HFFc6 (cell line): ENCODE data around the gene SARS1. TPM values are rescaled to one million over a fixed set of nuclear protein-coding genes. Genes with fewer than 3 reads are reported as not detected.

Experiments
- DNase-seq: peaks from one replicate; pipeline ENCODE4 v3.0.0-alpha.2; 2018
- H3K27ac Mint-ChIP-seq: 2 replicates; pipeline ENCODE4 v1.8.0; 2020; ENCODE audit warnings: mild to moderate bottlenecking, mixed read lengths
- H3K27me3 Mint-ChIP-seq: 2 replicates; pipeline ENCODE4 v1.8.0; 2021; ENCODE audit warnings: mild to moderate bottlenecking, moderate library complexity, mixed read lengths; ENCODE audit not compliant: insufficient read depth
- H3K36me3 Mint-ChIP-seq: 2 replicates; pipeline ENCODE4 v1.8.0; 2021; ENCODE audit warnings: low read depth, mixed read lengths
- H3K4me1 Mint-ChIP-seq: 2 replicates; pipeline ENCODE4 v1.8.0; 2020; ENCODE audit warnings: low read depth, mixed read lengths
- H3K4me3 Mint-ChIP-seq: 2 replicates; pipeline ENCODE4 v1.8.0; 2020; ENCODE audit warnings: mild to moderate bottlenecking, moderate library complexity, mixed read lengths
- H3K9me3 Mint-ChIP-seq: 2 replicates; pipeline ENCODE4 v1.8.0; 2020; ENCODE audit warnings: mild to moderate bottlenecking, mixed read lengths
- total RNA-seq, 6 experiments: library from RNA; stranded (reverse); fragmentation: NEBNext Ultra II Directional; extraction: Animal tissue kit (Norgen Biotek cat#: 25700); gene quantifications; 2 replicates in 1 of 6; 3 replicates in 5 of 6; pipeline ENCODE4 v1.2.3, GENCODE V29; 2021
- TF ChIP-seq, protein P1 (sequence below): fragments of 200-600 bp; sonication (generic); IDR thresholded peaks from 2 replicates; pipeline ENCODE4 v1.5.0; 2021; ENCODE audit warnings: antibody characterized with exemption, mild to moderate bottlenecking

Gene SARS1
- total RNA-seq, 6 experiments from 2014 or later: 165 to 194 (median 176) TPM

DNA sequence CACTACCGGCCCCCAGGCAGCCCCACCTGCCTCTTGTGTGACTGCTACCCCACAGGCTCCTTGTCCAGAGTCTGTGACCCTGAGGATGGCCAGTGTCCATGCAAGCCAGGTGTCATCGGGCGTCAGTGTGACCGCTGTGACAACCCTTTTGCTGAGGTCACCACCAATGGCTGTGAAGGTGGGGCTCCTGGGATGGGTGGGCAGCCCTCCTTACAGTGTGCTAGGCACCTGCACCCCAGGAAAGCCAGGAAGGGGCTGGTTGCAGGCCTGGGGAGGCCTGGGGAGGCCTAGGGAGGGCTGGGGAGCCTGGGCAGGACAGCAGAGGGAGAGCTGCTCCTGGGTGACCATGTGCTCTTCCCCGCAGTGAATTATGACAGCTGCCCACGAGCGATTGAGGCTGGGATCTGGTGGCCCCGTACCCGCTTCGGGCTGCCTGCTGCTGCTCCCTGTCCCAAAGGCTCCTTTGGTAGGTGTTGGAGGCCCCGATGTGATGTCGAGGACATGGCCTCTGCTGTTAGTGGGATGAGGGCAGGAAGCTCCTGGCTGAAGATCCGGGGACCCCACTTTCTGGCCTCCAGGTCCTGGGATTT, 52.1 kb downstream of the SARS1 start:
- Mint-ChIP-seq H3K4me1 (peaks cover 16% of the 10 kb centered on the region), H3K36me3 (no peaks in the 10 kb centered on the region), H3K27ac (no peak overlapping the region), H3K27me3 (peaks cover 2% of the 10 kb centered on the region; the same call in 1 of the 2 replicates), H3K4me3 (no peak overlapping the region), H3K9me3 (no peaks in the 10 kb centered on the region)
- TF ChIP-seq, protein P1, sequence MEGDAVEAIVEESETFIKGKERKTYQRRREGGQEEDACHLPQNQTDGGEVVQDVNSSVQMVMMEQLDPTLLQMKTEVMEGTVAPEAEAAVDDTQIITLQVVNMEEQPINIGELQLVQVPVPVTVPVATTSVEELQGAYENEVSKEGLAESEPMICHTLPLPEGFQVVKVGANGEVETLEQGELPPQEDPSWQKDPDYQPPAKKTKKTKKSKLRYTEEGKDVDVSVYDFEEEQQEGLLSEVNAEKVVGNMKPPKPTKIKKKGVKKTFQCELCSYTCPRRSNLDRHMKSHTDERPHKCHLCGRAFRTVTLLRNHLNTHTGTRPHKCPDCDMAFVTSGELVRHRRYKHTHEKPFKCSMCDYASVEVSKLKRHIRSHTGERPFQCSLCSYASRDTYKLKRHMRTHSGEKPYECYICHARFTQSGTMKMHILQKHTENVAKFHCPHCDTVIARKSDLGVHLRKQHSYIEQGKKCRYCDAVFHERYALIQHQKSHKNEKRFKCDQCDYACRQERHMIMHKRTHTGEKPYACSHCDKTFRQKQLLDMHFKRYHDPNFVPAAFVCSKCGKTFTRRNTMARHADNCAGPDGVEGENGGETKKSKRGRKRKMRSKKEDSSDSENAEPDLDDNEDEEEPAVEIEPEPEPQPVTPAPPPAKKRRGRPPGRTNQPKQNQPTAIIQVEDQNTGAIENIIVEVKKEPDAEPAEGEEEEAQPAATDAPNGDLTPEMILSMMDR: no peak
- no peak for DNase-seq

DNA sequence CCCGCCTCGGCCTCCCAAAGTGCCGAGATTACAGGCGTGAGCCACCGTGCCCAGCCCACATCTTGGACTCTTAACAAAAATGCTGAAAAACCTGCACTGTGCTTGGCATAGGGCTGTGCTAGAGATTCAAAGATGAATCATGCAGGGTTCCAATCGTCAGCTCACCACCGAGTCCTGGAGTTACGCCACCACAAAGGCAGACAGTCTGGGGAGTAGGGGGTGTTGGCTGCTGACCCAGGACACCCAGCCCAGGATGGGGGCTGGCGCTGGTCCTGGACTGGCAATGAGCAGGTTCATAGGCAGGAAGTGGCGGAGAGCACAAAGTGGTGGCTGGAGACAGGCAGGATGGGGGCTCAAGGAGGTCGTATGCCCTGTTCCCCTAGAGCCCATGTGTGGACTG, 53.2 kb downstream of the SARS1 start:
- H3K4me1 Mint-ChIP-seq: peaks cover 16% of the 10 kb centered on the region
- H3K9me3 Mint-ChIP-seq: no peaks in the 10 kb centered on the region
- DNase-seq: no peak
- no peak overlapping the region for H3K27ac Mint-ChIP-seq
- H3K27me3 Mint-ChIP-seq: peaks cover 2% of the 10 kb centered on the region; the same call in 1 of the 2 replicates
- TF ChIP-seq, protein P1: no peak
- H3K4me3 Mint-ChIP-seq: no peak overlapping the region
- no peaks in the 10 kb centered on the region for H3K36me3 Mint-ChIP-seq

DNA sequence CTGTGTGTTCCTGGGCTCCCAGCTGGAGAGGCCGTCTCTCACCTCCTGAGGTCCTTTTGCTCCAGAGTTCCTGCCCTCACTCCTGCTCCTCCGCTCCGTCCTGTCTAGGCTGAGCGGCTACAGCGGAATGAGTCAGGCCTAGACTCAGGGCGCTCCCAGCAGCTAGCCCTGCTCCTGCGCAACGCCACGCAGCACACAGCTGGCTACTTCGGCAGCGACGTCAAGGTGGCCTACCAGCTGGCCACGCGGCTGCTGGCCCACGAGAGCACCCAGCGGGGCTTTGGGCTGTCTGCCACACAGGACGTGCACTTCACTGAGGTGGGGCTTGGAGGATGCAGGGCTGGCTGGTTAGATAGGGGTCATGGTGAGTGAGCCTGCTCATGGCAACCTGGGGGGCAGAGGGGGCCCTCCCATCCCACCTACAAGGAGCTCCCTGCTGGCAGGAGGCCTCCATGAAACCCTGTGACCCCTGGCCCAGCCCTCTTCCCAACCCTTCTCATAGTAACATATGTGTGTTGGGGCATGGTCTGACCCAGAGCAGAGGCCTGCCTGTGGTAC, 54.1 kb downstream of the SARS1 start:
- TF ChIP-seq, protein P1: no peak
- Mint-ChIP-seq H3K36me3 (no peaks in the 10 kb centered on the region), H3K4me1 (peaks cover 16% of the 10 kb centered on the region), H3K9me3 (no peaks in the 10 kb centered on the region), H3K27ac (no peak overlapping the region), H3K4me3 (no peak overlapping the region), H3K27me3 (peaks cover 2% of the 10 kb centered on the region; the same call in 1 of the 2 replicates)
- DNase-seq: no peak

DNA sequence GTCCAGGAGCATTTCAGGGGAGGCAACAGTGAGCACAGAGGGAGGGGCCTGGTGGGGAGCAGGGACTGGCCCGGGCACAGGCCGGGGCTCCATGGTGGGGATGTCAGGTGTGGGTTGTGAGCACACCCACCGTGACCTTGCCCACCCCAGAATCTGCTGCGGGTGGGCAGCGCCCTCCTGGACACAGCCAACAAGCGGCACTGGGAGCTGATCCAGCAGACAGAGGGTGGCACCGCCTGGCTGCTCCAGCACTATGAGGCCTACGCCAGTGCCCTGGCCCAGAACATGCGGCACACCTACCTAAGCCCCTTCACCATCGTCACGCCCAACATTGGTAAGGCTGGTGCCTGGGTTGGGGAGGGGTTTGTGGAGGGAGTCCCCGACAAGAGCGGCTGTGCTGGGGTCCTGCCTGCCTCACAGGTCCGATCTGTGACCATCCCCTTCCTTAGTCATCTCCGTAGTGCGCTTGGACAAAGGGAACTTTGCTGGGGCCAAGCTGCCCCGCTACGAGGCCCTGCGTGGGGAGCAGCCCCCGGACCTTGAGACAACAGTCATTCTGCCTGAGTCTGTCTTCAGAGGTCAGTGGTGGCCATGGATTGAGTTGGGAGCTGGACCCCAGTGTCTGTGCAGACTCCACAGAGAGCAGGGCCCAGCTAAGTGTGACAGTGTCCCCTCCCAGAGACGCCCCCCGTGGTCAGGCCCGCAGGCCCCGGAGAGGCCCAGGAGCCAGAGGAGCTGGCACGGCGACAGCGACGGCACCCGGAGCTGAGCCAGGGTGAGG, 54.9 kb downstream of the SARS1 start:
- TF ChIP-seq, protein P1: no peak
- Mint-ChIP-seq H3K4me3 (no peak overlapping the region), H3K36me3 (no peaks in the 10 kb centered on the region), H3K9me3 (no peaks in the 10 kb centered on the region), H3K4me1 (peaks cover 14% of the 10 kb centered on the region), H3K27ac (no peak overlapping the region), H3K27me3 (peaks cover 2% of the 10 kb centered on the region; the same call in 1 of the 2 replicates)
- DNase-seq: no peak

DNA sequence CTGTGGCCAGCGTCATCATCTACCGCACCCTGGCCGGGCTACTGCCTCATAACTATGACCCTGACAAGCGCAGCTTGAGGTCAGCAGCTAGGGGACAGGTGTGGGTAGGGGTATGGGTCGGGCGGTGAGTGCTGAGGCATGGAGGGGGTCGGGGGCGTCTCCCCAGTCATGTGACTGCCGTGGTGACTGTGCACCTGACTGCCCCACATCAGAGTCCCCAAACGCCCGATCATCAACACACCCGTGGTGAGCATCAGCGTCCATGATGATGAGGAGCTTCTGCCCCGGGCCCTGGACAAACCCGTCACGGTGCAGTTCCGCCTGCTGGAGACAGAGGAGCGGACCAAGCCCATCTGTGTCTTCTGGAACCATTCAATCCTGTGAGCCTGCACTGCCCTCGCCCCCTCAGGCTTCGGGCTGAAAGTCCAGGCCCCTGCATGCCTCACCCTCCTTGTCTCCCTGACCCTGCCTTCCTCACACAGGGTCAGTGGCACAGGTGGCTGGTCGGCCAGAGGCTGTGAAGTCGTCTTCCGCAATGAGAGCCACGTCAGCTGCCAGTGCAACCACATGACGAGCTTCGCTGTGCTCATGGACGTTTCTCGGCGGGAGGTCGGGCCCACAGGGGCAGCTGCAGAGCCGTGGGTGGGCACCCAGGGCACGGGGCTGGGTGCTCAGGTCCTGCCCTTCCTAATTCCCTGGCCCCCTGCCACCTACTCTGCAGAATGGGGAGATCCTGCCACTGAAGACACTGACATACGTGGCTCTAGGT, 55.7 kb downstream of the SARS1 start:
- Mint-ChIP-seq H3K4me3 (no peak overlapping the region), H3K27ac (no peak overlapping the region), H3K36me3 (no peaks in the 10 kb centered on the region), H3K27me3 (peaks cover 2% of the 10 kb centered on the region; the same call in 1 of the 2 replicates), H3K4me1 (peaks cover 18% of the 10 kb centered on the region), H3K9me3 (no peaks in the 10 kb centered on the region)
- DNase-seq: no peak
- TF ChIP-seq, protein P1: no peak
